Measurements from ENCODE around the gene KCTD2. TPM values are rescaled to one million over a fixed set of nuclear protein-coding genes. Genes with fewer than 3 reads are reported as not detected.

KCTD2 gene
- total RNA-seq, 1 donor from 2014 or later: 19.5 TPM

- intact Hi-C loops (cut with micrococcal nuclease): loop anchor here (2.0 kb wide), 1 partner anchor 33 kb away; the partner anchor contains the start of gene ARMC7
- ATAC-seq (ENCODE audit: low read depth): no peak
- TF ChIP-seq CTCF (IDR thresholded peaks at IDR 0.05): no peak
- Mint-ChIP-seq H3K4me3 (no peak overlapping the region), H3K9me3 (no peaks in the 10 kb centered on the region), H3K27me3 (no peaks in the 10 kb centered on the region), H3K27ac (no peak overlapping the region), H3K4me1 (peaks cover 29% of the 10 kb centered on the region), H3K36me3 (ENCODE audit: low read depth) (no peaks in the 10 kb centered on the region)
- ChIA-PET CTCF (no interaction called here), POLR2A (interaction anchor here (0.6 to 1.2 kb wide), 4 partner anchors 12 to 69 kb away, joined by 5 to 15 read pairs (median 6); partner anchors contain the start of gene SLC16A5)
- DNase-seq: no peak
Measured at GRCh38 chr17:75075597-75076336, 28.7 kb downstream of the KCTD2 start.

- Mint-ChIP-seq H3K36me3 (ENCODE audit: low read depth) (no peaks in the 10 kb centered on the region), H3K4me3 (peak overlapping the region; percentile 83), H3K9me3 (no peaks in the 10 kb centered on the region), H3K27me3 (no peaks in the 10 kb centered on the region), H3K27ac (peak overlapping the region; percentile 72), H3K4me1 (peaks cover 29% of the 10 kb centered on the region)
- ChIA-PET POLR2A (interaction anchor here (1.2 to 1.5 kb wide), 2 partner anchors 11 to 25 kb away, joined by 12 to 15 read pairs; partner anchors contain the start of gene SLC16A5), CTCF (interaction anchor here (1.0 to 2.9 kb wide), 4 partner anchors 26 to 124 kb away, joined by 3 to 16 read pairs (median 6); partner anchors contain the start of gene NT5C)
- ATAC-seq (ENCODE audit: low read depth) (no peak), DNase-seq (no peak)
- intact Hi-C loops (cut with micrococcal nuclease): loop anchor here (1.0 to 2.0 kb wide), 2 partner anchors 10 to 32 kb away; partner anchors contain the start of genes ARMC7 and SLC16A5
- no peak for TF ChIP-seq CTCF (IDR thresholded peaks at IDR 0.05)
Measured at GRCh38 chr17:75077072-75077495, 30.1 kb downstream of the KCTD2 start.

GRCh38 chr17:75077496-75078283, 30.7 kb downstream of the KCTD2 start:
- Mint-ChIP-seq H3K36me3 (ENCODE audit: low read depth) (no peaks in the 10 kb centered on the region), H3K9me3 (no peaks in the 10 kb centered on the region), H3K27ac (peak overlapping the region; percentile 72), H3K4me1 (peaks cover 29% of the 10 kb centered on the region), H3K4me3 (peak overlapping the region; percentile 83), H3K27me3 (peaks cover 3% of the 10 kb centered on the region)
- TF ChIP-seq CTCF (IDR thresholded peaks at IDR 0.05): no peak
- CTCF ChIA-PET: interaction anchor here (0.6 to 2.9 kb wide), 7 partner anchors 26 to 124 kb away, joined by 3 to 16 read pairs (median 3); partner anchors contain the start of genes ARMC7 and NT5C
- intact Hi-C loops (cut with micrococcal nuclease): loop anchor here (1.0 to 2.0 kb wide), 4 partner anchors 10 to 43 kb away; partner anchors contain the start of genes ARMC7, ATP5PD, KCTD2 and SLC16A5
- POLR2A ChIA-PET: interaction anchor here (0.5 to 1.9 kb wide), 15 partner anchors 8 to 448 kb away, joined by 3 to 15 read pairs (median 5); partner anchors contain the start of genes ARMC7, LLGL2 and SLC16A5
- DNase-seq (peak; percentile 53), ATAC-seq (ENCODE audit: low read depth) (peak; percentile 77)

- no peaks in the 10 kb centered on the region for H3K9me3 Mint-ChIP-seq
- TF ChIP-seq CTCF (IDR thresholded peaks at IDR 0.05): no peak
- ChIA-PET POLR2A (interaction anchor here (0.5 to 1.9 kb wide), 16 partner anchors 9 to 447 kb away, joined by 3 to 12 read pairs (median 4); partner anchors contain the start of genes ARMC7, LLGL2 and SLC16A5), CTCF (interaction anchor here (0.6 to 2.9 kb wide), 6 partner anchors 27 to 117 kb away, joined by 3 to 16 read pairs (median 3); partner anchors contain the start of genes ARMC7 and NT5C)
- intact Hi-C loops (cut with micrococcal nuclease): loop anchor here (2.0 kb wide), 2 partner anchors 32 to 44 kb away; partner anchors contain the start of genes ATP5PD and KCTD2
- H3K27me3 Mint-ChIP-seq: peaks cover 4% of the 10 kb centered on the region
- no peaks in the 10 kb centered on the region for H3K36me3 Mint-ChIP-seq (ENCODE audit: low read depth)
- H3K27ac Mint-ChIP-seq: peak overlapping the region; percentile 72
- H3K4me1 Mint-ChIP-seq: peaks cover 29% of the 10 kb centered on the region
- DNase-seq: peak; percentile 33
- peak overlapping the region; percentile 83 for H3K4me3 Mint-ChIP-seq
- ATAC-seq (ENCODE audit: low read depth): peak; percentile 60
Measured at GRCh38 chr17:75078284-75079022, 31.4 kb downstream of the KCTD2 start.

Measured in activated B cell treated with CpG ODN at 0.5 μM for 24 hours (primary cell).